ENCODE results near the gene GNB3.

GNB3 gene

GRCh38 chr12:6839482-6840201, 1.1 kb upstream of the GNB3 start:
- DNase-seq = no peak

GRCh38 chr12:6840330-6840729, 395 bp upstream of the GNB3 start:
- no peak for DNase-seq

DNA sequence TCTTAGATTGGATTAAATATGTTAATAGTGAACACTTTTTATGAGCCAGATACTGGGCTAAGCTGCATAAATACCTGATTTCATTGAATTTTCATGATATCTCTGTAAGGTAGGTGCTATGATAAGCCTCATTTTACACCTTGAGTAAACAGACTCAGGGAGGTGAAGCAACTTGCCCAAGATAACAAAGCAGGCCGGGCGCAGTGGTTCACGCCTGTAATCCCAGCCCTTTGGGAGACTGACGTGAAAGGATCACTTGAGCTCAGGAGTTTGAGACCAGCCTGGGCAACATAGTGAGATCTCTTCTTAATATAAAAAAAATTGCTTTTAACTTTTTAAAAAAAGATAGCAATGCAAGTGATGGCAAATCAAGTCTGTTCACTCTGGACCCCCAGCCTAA, 1.4 kb downstream of the GNB3 start:
- DNase-seq = no peak

GRCh38 chr12:6843118-6843902, 2.6 kb downstream of the GNB3 start:
- DNase-seq = no peak

- no peak for DNase-seq
These were observed 4.7 kb downstream of the GNB3 start for GRCh38 chr12:6845395-6845794.

- no peak for DNase-seq
These were observed 5.7 kb downstream of the GNB3 start for GRCh38 chr12:6846316-6846869.

- DNase-seq = no peak
These were observed 7.0 kb downstream of the GNB3 start for GRCh38 chr12:6847676-6848075.

DNA sequence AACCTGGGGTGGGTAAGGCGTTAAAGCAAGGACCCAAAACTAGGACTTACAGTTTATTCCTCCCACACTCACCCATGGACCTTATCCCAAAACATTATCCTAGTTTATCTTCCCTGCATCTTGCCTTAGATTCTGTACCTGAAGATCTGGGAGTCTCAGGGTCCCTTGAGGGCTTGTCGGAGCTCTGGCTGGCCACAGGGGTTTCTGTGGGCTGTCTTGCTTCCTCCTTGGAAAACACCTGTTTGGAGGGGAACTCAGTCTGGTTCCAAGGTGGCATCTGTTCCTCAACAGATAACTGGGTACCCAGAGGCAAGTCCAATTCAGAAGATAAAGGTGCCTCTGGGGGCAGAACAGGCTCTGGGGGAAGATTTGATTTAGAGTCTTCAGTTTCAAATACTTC, 8.7 kb downstream of the GNB3 start:
- no peak for DNase-seq

DNA sequence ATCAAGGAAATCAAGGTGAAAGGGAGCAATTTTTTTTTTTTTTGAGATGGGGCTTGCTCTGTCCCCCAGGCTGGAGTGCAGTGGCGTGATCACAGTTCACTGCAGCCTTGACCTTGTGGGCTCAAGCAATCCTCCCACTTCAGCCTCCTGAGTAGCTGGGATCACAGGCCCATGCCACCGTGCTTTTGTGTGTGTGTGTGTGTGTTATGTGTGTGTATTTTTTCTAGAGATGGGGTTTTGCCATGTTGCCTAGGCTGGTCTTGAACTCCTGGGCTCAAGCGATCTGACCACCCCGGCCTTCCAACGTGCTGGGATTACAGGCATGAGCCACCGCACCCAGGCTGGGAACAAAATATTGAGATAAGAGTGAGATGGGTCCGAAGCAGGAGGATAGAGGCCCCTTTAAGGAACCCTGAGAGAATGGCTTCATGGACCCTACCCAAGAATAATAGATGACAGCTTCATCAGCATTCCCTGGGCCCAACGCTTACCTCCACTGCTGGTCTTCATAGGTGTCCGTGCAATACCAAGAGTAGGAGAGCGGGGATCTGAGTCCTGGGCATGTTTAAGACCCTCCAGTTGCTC, 9.3 kb downstream of the GNB3 start:
- no peak for DNase-seq

DNA sequence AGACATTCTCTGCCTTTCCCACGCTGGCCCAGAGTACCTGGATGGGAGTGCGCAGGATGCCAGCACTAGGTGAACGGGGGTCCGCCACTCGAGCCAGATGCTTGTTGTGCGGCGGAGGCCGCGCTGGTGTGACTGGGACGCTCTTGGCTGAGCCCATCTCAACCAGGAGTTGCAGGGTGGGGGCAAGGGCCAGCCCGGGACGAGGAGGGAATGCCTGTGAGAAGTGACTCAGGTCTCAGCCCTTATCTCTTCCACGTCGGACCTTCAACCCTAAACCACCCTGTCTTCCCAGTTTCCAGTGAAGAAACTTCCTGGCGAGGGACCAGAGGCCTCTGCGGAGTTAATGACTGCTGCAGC, 10.0 kb downstream of the GNB3 start:
- DNase-seq = no peak

GRCh38 chr12:6851153-6851920, 10.6 kb downstream of the GNB3 start, which contains the start of gene CDCA3:
Gene CDCA3 (minus strand): TSS chr12:6851286. CDS start chr12:6850952, 334 bp downstream.
- DNase-seq = peak; percentile 95

DNA sequence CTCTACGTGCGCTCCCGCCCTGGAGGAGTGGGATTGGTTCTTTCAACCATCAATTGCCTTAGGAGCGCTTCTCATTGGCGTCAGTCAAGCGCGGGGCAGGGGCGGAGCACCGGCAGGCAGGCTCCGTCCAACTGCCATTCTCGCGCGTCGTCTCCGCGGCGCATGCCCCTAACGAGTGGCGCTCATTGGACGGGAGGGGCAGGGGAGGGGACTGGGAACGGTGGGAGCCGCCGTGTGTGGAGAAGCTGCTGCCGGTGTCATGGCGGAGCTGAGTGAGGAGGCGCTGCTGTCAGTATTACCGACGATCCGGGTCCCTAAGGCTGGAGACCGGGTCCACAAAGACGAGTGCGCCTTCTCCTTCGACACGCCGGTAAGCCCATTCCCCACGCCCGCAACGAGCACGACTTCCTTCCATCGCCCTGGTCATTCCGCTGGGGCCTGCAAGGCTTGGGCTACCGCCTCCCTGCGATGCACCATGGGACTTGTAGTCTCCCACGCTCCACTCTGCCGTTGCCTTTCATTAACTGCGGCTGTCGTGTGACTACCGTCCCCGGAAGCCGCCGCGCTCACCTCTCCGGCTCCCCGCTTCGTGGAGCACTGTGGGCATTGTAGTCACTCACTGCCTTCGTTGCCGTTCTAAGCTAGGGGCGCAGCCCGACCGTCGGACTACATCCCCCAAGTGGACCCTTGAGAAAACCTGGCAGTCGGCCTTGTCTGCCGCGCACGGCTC, 11.4 kb downstream of the GNB3 start, which contains the start of gene USP5:
Gene USP5 (plus strand): TSS at position 230 of the 730 bp plus-strand sequence. CDS start 30 bp downstream, at position 260.
- peak; percentile 100 for DNase-seq

DNA sequence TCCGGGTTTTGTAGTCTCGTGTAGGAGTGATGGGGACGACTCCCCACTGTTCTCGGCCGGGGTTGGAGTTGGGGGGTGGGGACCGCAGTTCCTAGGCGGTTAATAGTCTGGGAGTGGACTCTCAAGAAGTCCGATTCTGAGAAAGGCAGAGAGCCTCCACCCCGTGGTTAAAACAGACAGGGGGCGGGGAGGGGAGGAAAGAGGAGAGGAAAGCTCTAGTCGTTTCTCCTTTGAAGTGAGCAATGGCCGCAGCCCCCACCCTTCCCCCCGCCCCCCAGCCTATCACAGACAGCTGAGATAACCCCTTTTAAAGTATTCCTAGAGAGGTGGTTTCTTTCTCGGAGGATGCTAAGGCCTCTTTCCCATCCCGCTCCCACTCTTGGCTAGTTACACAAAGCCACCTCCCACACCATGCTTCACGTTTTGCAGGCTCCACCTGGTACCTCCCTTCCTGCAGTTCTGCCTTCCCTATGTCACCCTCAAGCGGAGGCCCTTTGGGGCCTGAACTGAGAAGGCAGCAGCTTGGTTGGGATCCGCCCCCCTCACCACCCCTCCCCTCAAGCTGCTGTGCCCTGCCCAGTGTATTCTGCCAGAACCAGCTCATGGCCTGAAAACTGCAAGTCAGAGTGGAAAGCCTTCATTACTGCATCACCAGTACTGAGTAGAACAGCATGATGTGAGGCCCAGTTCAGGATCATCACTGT, 12.1 kb downstream of the GNB3 start:
- DNase-seq = peak; percentile 51

DNA sequence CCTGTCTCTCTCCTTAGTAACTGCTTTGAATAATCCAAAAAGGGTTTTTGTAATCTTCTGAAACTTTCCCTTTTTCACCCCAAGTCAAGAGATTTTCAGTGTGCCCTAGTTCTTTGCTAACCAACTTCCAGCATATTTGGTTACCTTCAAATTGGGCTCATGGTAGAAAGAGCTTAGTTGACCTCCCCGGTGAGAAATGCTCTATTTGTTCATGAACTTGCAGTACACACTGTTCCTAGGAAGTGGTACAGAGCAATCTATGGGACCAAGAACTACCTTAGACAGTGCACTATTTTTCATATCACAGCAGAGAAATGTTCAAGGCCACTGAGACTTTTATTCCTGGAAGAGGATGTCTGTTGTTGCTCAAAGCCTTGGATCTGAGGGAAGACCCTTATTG, 12.9 kb downstream of the GNB3 start:
- no peak for DNase-seq

GRCh38 chr12:6854036-6854435, 13.3 kb downstream of the GNB3 start:
- no peak for DNase-seq

- DNase-seq = no peak
These were observed 14.6 kb downstream of the GNB3 start for GRCh38 chr12:6855322-6855721.

DNA sequence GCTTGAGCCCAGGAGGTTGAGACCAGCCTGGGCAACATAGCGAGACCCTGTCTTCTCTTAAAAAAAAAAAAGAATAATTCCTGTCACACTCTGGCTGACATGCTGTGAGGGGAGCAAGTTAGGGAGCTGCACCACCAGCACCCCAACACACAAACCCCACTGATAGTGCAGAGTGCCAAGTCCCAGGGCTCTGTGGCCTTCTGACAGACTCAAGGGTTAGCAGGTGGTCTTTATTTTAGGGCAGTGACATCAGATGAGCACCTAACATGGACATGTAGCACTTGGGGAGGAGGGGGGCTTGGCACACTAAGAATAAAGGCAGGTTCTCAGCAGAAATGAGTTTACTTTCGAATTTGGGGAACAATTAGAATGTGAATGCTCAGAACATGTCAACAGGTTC, 18.1 kb downstream of the GNB3 start:
- no peak for DNase-seq

DNA sequence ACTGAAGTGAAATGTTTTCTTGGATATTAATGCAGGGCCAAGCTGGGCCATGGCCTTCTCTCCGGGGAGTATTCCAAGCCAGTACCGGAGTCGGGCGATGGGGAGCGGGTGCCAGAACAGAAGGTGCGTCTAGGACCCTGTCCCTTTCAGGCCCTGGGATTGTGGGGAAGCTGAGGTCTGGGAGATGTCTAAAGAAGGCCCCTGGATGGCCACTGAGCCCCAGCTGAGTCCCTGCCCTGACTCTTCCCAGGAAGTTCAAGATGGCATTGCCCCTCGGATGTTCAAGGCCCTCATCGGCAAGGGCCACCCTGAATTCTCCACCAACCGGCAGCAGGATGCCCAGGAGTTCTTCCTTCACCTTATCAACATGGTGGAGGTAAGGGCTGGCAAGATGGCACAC, 19.4 kb downstream of the GNB3 start:
- DNase-seq = no peak

DNA sequence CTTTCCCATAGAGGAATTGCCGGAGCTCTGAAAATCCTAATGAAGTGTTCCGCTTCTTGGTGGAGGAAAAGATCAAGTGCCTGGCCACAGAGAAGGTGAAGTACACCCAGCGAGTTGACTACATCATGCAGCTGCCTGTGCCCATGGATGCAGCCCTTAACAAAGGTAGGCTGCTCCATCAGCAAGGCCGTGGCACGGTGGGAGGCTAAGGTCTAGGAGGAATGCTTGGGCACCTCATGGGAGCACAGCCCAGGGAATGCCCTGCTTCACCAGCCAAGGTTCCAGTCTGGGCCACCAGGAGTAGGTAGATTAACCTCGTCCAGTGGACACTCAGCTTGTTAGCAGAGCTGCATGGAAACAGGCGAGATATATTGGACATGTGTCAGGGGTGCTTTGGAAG, 20.2 kb downstream of the GNB3 start:
- no peak for DNase-seq

GRCh38 chr12:6861391-6861790, 20.7 kb downstream of the GNB3 start:
- DNase-seq = no peak

GRCh38 chr12:6863033-6863432, 22.3 kb downstream of the GNB3 start:
- DNase-seq = no peak

Measured in midbrain (tissue), 1 donor.